Measurements from ENCODE around the gene RASGRF2. TPM values are rescaled to one million over a fixed set of nuclear protein-coding genes. Genes with fewer than 3 reads are reported as not detected.

RASGRF2 gene
- total RNA-seq, 1 experiment from 2014 or later = 0.18 TPM

DNA sequence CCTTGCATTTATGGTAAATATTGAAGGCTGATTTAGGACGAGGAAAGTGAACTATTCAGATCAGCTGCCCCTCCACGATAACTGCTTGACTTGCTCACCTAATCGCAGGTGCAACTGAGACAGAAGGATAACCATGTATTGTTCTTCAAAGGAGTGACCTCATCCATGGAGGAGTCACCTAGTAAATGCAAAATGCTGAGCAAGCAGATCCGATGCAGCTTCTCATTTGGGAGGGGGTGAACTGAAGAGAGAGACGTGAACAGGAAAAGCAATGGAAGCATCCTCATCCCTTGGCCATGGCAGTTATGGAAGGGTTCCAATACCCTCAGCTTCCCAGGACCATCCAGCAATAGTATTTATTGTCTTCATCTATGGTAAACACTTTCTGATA, 47.5 kb downstream of the RASGRF2 start:
- no peaks in the 10 kb centered on the region for H3K4me1 ChIP-seq (ENCODE audit: insufficient read depth, low read length)
- no peaks in the 10 kb centered on the region for H3K27me3 ChIP-seq (ENCODE audit: low read length)
- no peak overlapping the region for H3K4me2 ChIP-seq (ENCODE audit: low read length)
- H3K9ac ChIP-seq (ENCODE audit: low read length) = no peak overlapping the region
- H3K9me2 ChIP-seq (replicated peaks; ENCODE audit: low read length) = no peaks in the 10 kb centered on the region
- intact Hi-C loops (cut with micrococcal nuclease) = no loop called here
- ChIA-PET CTCF (no interaction called here), POLR2A (ENCODE audit: unreplicated experiment) (interaction anchor here (0.5 to 0.7 kb wide), 2 partner anchors 295 to 392 kb away, joined by 10 to 13 read pairs; no protein-coding TSS in a partner anchor)
- no peak overlapping the region for H2AFZ ChIP-seq (ENCODE audit: low read length)
- no TSS peak for BruUV-seq (replicated peaks)
- no peaks in the 10 kb centered on the region for H4K20me1 ChIP-seq (ENCODE audit: low read length)
- H3K9me3 ChIP-seq (ENCODE audit: low read length) = no peaks in the 10 kb centered on the region
- no peaks in the 10 kb centered on the region for H3K79me2 ChIP-seq (ENCODE audit: low read length)
- no peak overlapping the region for H3K27ac ChIP-seq (ENCODE audit: low read length)
- H3K36me3 ChIP-seq (ENCODE audit: low read depth, low read length) = no peaks in the 10 kb centered on the region
- no peak overlapping the region for H3K4me3 ChIP-seq (ENCODE audit: low read length)
- TF ChIP-seq EZH2phosphoT487 (IDR thresholded peaks at IDR 0.05; ENCODE audit: borderline replicate concordance, low read length) (no peak), EZH2 (IDR thresholded peaks at IDR 0.05; ENCODE audit: low read length, unreplicated experiment) (no peak), CTCF (conservative IDR thresholded peaks at IDR 0.05; ENCODE audit: low read depth, low read length) (no peak)
- H3F3A ChIP-seq (ENCODE audit: low read length, unreplicated experiment) = no peaks in the 10 kb centered on the region
- DNase-seq = no peak
- ATAC-seq = no peak

GRCh38 chr5:81010336-81011169, 50.4 kb downstream of the RASGRF2 start:
- no peak for ATAC-seq
- H3K4me2 ChIP-seq (ENCODE audit: low read length) = no peak overlapping the region
- no peaks in the 10 kb centered on the region for H4K20me1 ChIP-seq (ENCODE audit: low read length)
- no peak overlapping the region for H3K9ac ChIP-seq (ENCODE audit: low read length)
- DNase-seq = no peak
- no peaks in the 10 kb centered on the region for H3K4me1 ChIP-seq (ENCODE audit: insufficient read depth, low read length)
- H3K27me3 ChIP-seq (ENCODE audit: low read length) = no peaks in the 10 kb centered on the region
- ChIA-PET CTCF (interaction anchor here (0.8 kb wide), 1 partner anchor 34 kb away, joined by 3 read pairs; no protein-coding TSS in a partner anchor), POLR2A (ENCODE audit: unreplicated experiment) (no interaction called here)
- H3K4me3 ChIP-seq (ENCODE audit: low read length) = no peak overlapping the region
- H2AFZ ChIP-seq (ENCODE audit: low read length) = no peak overlapping the region
- no peak overlapping the region for H3K27ac ChIP-seq (ENCODE audit: low read length)
- H3K9me3 ChIP-seq (ENCODE audit: low read length) = no peaks in the 10 kb centered on the region
- no TSS peak for BruUV-seq (replicated peaks)
- intact Hi-C loops (cut with micrococcal nuclease) = no loop called here
- H3K9me2 ChIP-seq (replicated peaks; ENCODE audit: low read length) = no peaks in the 10 kb centered on the region
- H3K79me2 ChIP-seq (ENCODE audit: low read length) = no peaks in the 10 kb centered on the region
- H3K36me3 ChIP-seq (ENCODE audit: low read depth, low read length) = no peaks in the 10 kb centered on the region
- TF ChIP-seq EZH2phosphoT487 (IDR thresholded peaks at IDR 0.05; ENCODE audit: borderline replicate concordance, low read length) (no peak), CTCF (conservative IDR thresholded peaks at IDR 0.05; ENCODE audit: low read depth, low read length) (no peak), EZH2 (IDR thresholded peaks at IDR 0.05; ENCODE audit: low read length, unreplicated experiment) (no peak)
- no peaks in the 10 kb centered on the region for H3F3A ChIP-seq (ENCODE audit: low read length, unreplicated experiment)

DNA sequence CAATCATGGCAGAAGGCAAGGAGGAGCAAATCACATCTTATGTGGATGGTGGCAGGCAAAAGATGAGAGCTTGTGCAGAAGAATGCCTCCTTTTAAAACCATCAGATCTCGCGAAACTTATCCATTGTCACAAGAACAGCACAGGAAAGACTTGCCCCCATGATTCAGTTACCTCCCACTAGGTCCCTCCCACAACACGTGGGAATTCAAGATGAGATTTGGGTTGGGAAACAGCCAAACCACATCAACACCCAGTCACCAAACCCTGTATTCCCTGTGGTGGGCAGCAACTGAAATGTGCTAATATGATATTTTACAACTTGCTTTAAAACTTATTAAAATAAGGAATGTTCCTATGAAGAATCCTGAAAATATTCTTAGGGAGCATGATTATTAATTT, 54.2 kb downstream of the RASGRF2 start:
- no peak overlapping the region for H3K9ac ChIP-seq (ENCODE audit: low read length)
- no peak overlapping the region for H2AFZ ChIP-seq (ENCODE audit: low read length)
- no TSS peak for BruUV-seq (replicated peaks)
- intact Hi-C loops (cut with micrococcal nuclease) = no loop called here
- no peaks in the 10 kb centered on the region for H3K36me3 ChIP-seq (ENCODE audit: low read depth, low read length)
- H3F3A ChIP-seq (ENCODE audit: low read length, unreplicated experiment) = no peaks in the 10 kb centered on the region
- H3K79me2 ChIP-seq (ENCODE audit: low read length) = no peaks in the 10 kb centered on the region
- H4K20me1 ChIP-seq (ENCODE audit: low read length) = no peaks in the 10 kb centered on the region
- no peak overlapping the region for H3K4me3 ChIP-seq (ENCODE audit: low read length)
- H3K27me3 ChIP-seq (ENCODE audit: low read length) = no peaks in the 10 kb centered on the region
- no peak overlapping the region for H3K27ac ChIP-seq (ENCODE audit: low read length)
- TF ChIP-seq CTCF (conservative IDR thresholded peaks at IDR 0.05; ENCODE audit: low read depth, low read length) (no peak), EZH2phosphoT487 (IDR thresholded peaks at IDR 0.05; ENCODE audit: borderline replicate concordance, low read length) (no peak), EZH2 (IDR thresholded peaks at IDR 0.05; ENCODE audit: low read length, unreplicated experiment) (no peak)
- H3K9me3 ChIP-seq (ENCODE audit: low read length) = no peaks in the 10 kb centered on the region
- no peaks in the 10 kb centered on the region for H3K9me2 ChIP-seq (replicated peaks; ENCODE audit: low read length)
- CTCF ChIA-PET = no interaction called here
- POLR2A ChIA-PET (ENCODE audit: unreplicated experiment) = no interaction called here
- H3K4me2 ChIP-seq (ENCODE audit: low read length) = no peak overlapping the region
- no peaks in the 10 kb centered on the region for H3K4me1 ChIP-seq (ENCODE audit: insufficient read depth, low read length)
- no peak for DNase-seq
- no peak for ATAC-seq

Data from PC-3 (cell line).